Measurements from ENCODE around the gene GNRHR.

The GNRHR gene

GRCh38 chr4:67725132-67725531, 29.1 kb downstream of the GNRHR start:
- ChIA-PET POLR2A (no interaction called here), CTCF (no interaction called here)
- no peak for DNase-seq (ENCODE audit: extremely low spot score)
- TF ChIP-seq SUZ12 (IDR thresholded peaks at IDR 0.05), result no peak
- TF ChIP-seq LEF1 (IDR thresholded peaks at IDR 0.05; ENCODE audit: borderline replicate concordance), result no peak

DNA sequence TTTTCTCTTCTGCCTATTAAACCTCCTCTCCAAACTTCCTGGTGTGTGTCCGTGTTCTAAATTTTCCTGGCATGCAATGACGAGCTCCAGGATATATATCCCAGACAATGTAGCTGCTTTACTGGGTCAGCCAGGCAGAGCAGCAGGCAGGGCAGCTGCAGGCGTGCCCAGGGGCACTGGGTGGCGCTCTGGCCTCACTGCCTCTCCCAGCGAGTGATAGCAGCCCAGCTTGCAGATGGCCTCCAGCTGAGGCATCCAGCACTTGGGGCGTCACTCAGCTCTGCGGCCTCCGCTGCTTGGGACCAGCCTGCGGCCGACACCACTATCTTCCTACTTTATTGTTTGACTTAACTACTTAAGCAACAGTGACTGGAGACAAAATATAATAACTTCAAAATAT, 30.2 kb downstream of the GNRHR start:
- ChIA-PET POLR2A (no interaction called here), CTCF (no interaction called here)
- TF ChIP-seq L3MBTL2 (conservative IDR thresholded peaks at IDR 0.05) (no peak), PKNOX1 (IDR thresholded peaks at IDR 0.05) (no peak), BHLHE40 (IDR thresholded peaks at IDR 0.05; ENCODE audit: borderline replicate concordance) (no peak), ZNF384 (IDR thresholded peaks at IDR 0.05) (no peak), FOXK2 (IDR thresholded peaks at IDR 0.05) (no peak), NFRKB (IDR thresholded peaks at IDR 0.05) (no peak), CTBP1 (IDR thresholded peaks at IDR 0.05; ENCODE audit: borderline replicate concordance) (no peak), TARDBP (IDR thresholded peaks at IDR 0.05) (no peak), LEF1 (IDR thresholded peaks at IDR 0.05; ENCODE audit: borderline replicate concordance) (no peak), ARNT (IDR thresholded peaks at IDR 0.05) (no peak), SUZ12 (IDR thresholded peaks at IDR 0.05) (no peak), FOXM1 (IDR thresholded peaks at IDR 0.05; ENCODE audit: borderline replicate concordance) (no peak), FOXA1 (IDR thresholded peaks at IDR 0.05) (no peak), ELF4 (IDR thresholded peaks at IDR 0.05) (no peak), SP1 (IDR thresholded peaks at IDR 0.05) (no peak), HDGF (IDR thresholded peaks at IDR 0.05; ENCODE audit: borderline replicate concordance) (no peak)
- DNase-seq (ENCODE audit: extremely low spot score), result no peak

DNA sequence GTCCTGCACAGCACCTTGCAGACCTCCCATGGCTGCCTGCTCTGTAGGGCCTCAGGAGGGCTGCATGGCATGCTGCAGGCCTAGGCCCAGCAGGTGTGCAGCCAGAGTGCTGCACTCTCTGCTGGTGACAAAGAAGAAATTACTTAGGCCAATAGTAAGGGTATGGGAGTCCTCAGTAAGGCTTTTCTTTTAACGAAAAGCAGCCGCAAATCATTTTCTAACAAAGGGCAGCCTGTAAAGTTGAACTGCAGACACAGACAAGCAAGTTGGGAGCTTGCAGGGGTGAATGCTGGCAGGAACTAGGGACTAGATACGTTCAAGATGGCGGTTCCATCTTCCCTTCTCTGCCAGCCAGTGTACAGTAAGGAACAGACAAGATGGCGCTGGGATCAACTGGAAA, 30.8 kb downstream of the GNRHR start:
- POLR2A ChIA-PET, result no interaction called here

DNA sequence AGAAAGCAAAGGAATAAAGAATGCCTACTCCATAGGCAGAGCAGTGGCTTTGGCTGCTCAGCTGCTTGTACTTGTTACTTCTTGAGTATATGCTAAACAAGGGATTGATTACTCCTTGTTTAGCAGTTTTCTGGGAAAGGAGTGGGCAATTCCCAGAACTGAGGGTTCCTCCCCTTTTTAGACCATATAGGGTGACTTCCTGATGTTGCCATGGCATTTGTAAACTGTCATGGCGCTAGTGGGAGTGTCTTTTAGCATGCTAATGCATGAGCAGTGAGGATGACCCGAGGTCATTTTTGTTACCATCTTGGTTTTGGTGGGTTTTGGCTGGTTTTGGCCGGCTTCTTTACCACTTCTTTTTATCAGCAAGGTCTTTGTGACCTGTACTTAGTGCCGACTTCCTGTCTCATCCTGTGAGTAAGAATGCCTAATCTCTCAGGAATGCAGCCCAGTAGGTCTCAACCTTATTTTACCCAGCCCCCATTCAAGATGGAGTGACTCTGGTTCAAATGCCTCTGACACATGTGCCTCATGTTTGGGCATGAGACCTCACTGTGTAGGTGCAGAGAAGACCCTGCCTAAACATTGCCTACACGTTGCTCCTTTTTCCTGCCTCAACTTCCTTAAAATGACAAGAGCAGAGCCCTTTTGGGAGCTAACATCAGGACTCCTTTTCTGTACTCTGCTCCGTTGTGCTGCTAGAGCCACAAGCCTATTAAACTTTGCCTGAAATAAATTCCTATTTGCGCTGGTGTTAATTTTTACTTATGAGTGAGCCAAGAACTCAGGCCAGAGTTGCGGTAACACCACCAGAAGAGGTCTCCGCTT, 32.2 kb downstream of the GNRHR start:
- no peak for TF ChIP-seq ELF4 (IDR thresholded peaks at IDR 0.05)
- no peak for TF ChIP-seq HDGF (IDR thresholded peaks at IDR 0.05; ENCODE audit: borderline replicate concordance)
- no peak for TF ChIP-seq TARDBP (IDR thresholded peaks at IDR 0.05)
- TF ChIP-seq L3MBTL2 (conservative IDR thresholded peaks at IDR 0.05), result no peak
- TF ChIP-seq BHLHE40 (IDR thresholded peaks at IDR 0.05; ENCODE audit: borderline replicate concordance), result no peak
- no peak for TF ChIP-seq ZNF384 (IDR thresholded peaks at IDR 0.05)
- no peak for TF ChIP-seq SP1 (IDR thresholded peaks at IDR 0.05)
- no peak for TF ChIP-seq CTBP1 (IDR thresholded peaks at IDR 0.05; ENCODE audit: borderline replicate concordance)
- no peak for TF ChIP-seq LEF1 (IDR thresholded peaks at IDR 0.05; ENCODE audit: borderline replicate concordance)
- no peak for TF ChIP-seq FOXK2 (IDR thresholded peaks at IDR 0.05)
- TF ChIP-seq ARNT (IDR thresholded peaks at IDR 0.05), result no peak
- TF ChIP-seq PKNOX1 (IDR thresholded peaks at IDR 0.05), result no peak
- TF ChIP-seq FOXA1 (IDR thresholded peaks at IDR 0.05), result no peak
- TF ChIP-seq SUZ12 (IDR thresholded peaks at IDR 0.05), result no peak
- TF ChIP-seq FOXM1 (IDR thresholded peaks at IDR 0.05; ENCODE audit: borderline replicate concordance), result no peak
- no peak for TF ChIP-seq NFRKB (IDR thresholded peaks at IDR 0.05)
- DNase-seq (ENCODE audit: extremely low spot score), result no peak
- CTCF ChIA-PET, result no interaction called here
- POLR2A ChIA-PET, result no interaction called here

More for the DNA sequence above, 30.8 kb downstream of the GNRHR start:
- no peak for DNase-seq (ENCODE audit: extremely low spot score)
- TF ChIP-seq PKNOX1 (IDR thresholded peaks at IDR 0.05), result no peak
- TF ChIP-seq LEF1 (IDR thresholded peaks at IDR 0.05; ENCODE audit: borderline replicate concordance), result no peak
- TF ChIP-seq FOXM1 (IDR thresholded peaks at IDR 0.05; ENCODE audit: borderline replicate concordance), result no peak
- no peak for TF ChIP-seq ARNT (IDR thresholded peaks at IDR 0.05)
- no peak for TF ChIP-seq L3MBTL2 (conservative IDR thresholded peaks at IDR 0.05)
- no peak for TF ChIP-seq NFRKB (IDR thresholded peaks at IDR 0.05)
- no peak for TF ChIP-seq ZNF384 (IDR thresholded peaks at IDR 0.05)
- TF ChIP-seq CTBP1 (IDR thresholded peaks at IDR 0.05; ENCODE audit: borderline replicate concordance), result no peak
- no peak for TF ChIP-seq ELF4 (IDR thresholded peaks at IDR 0.05)
- TF ChIP-seq FOXA1 (IDR thresholded peaks at IDR 0.05), result no peak
- TF ChIP-seq FOXK2 (IDR thresholded peaks at IDR 0.05), result no peak
- no peak for TF ChIP-seq TARDBP (IDR thresholded peaks at IDR 0.05)
- TF ChIP-seq HDGF (IDR thresholded peaks at IDR 0.05; ENCODE audit: borderline replicate concordance), result no peak
- no peak for TF ChIP-seq BHLHE40 (IDR thresholded peaks at IDR 0.05; ENCODE audit: borderline replicate concordance)
- TF ChIP-seq SUZ12 (IDR thresholded peaks at IDR 0.05), result no peak
- no peak for TF ChIP-seq SP1 (IDR thresholded peaks at IDR 0.05)
- CTCF ChIA-PET, result no interaction called here

DNA sequence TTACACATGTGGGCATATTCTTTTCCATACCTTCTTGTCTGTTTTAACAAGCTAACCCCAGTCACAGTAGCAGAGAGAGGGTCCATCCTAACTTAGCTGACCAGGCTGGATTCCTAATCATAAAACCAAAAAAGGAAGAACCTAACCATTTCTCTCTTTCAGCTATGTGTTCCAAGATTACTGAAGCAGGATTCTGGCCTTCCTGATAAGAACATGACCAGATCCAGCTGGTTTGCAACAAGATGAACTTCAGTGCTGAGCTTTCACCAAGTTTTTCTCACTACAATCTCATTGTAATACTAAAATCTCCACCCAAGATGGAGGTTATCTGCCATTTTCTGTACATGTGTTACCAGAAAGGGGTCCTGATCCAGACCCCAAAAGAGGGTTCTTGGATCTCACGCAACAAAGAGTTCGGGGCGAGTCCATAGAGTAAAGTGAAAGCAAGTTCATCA, 32.8 kb downstream of the GNRHR start:
- DNase-seq (ENCODE audit: extremely low spot score), result no peak
- TF ChIP-seq FOXM1 (IDR thresholded peaks at IDR 0.05; ENCODE audit: borderline replicate concordance) (no peak), SP1 (IDR thresholded peaks at IDR 0.05) (no peak), HDGF (IDR thresholded peaks at IDR 0.05; ENCODE audit: borderline replicate concordance) (no peak), SUZ12 (IDR thresholded peaks at IDR 0.05) (no peak), CTBP1 (IDR thresholded peaks at IDR 0.05; ENCODE audit: borderline replicate concordance) (no peak), ZNF384 (IDR thresholded peaks at IDR 0.05) (no peak), NFRKB (IDR thresholded peaks at IDR 0.05) (no peak), L3MBTL2 (conservative IDR thresholded peaks at IDR 0.05) (no peak), BHLHE40 (IDR thresholded peaks at IDR 0.05; ENCODE audit: borderline replicate concordance) (no peak)
- ChIA-PET POLR2A (no interaction called here), CTCF (no interaction called here)
